Tibial artery (tissue), 4 donors: ENCODE data around the gene USP34.

Experiments used
- DNase-seq, 2 donors: peaks; one replicate each; pipeline ENCODE4 v3.0.0-alpha.2; 2019
- H3K27ac ChIP-seq, 2 donors: fragments of 200-600 bp; sonication (generic) in 1 of 2; 1 replicate in 1 of 2; 2 replicates in 1 of 2; pipeline ENCODE4 v1.5.1; 2018 to 2019; ENCODE audit warnings: mild to moderate bottlenecking in 1 of 2
- H3K27me3 ChIP-seq, 2 donors: fragments of 200-600 bp; sonication (generic) in 1 of 2; one replicate each; pipeline versions ENCODE4 v1.5.1 to v1.6.0; 2016 to 2019
- H3K36me3 ChIP-seq, 3 donors: fragments of 200-600 bp; sonication (generic) in 2 of 3; one replicate each; pipeline ENCODE4 v1.5.1; 2016 to 2019; ENCODE audit warnings: mild to moderate bottlenecking in 2 of 3
- H3K4me1 ChIP-seq, 4 donors: fragments of 200-600 bp; sonication (generic) in 2 of 4; 1 replicate in 3 of 4; 2 replicates in 1 of 4; pipeline ENCODE4 v1.5.1; 2016 to 2019
- H3K4me3 ChIP-seq, 2 donors: fragments of 200-600 bp; sonication (generic) in 1 of 2; 1 replicate in 1 of 2; 2 replicates in 1 of 2; pipeline ENCODE4 v1.5.1; 2018 to 2019; ENCODE audit warnings: mild to moderate bottlenecking in 2 of 2
- H3K9me3 ChIP-seq, 3 donors: fragments of 200-600 bp; sonication (generic) in 1 of 3; one replicate each; pipeline ENCODE4 v1.5.1; 2016 to 2019
- intact Hi-C: fragments of 100-400 bp; cut with DNase I; formaldehyde crosslinking; loops from one replicate; pipeline ENCODE4 v1.15.0; 2023; ENCODE audit warnings: low total_unique reads
- TF ChIP-seq, protein P1 (sequence below), 2 experiments: fragments of 200-600 bp in 1 of 2; fragments of 450-650 bp in 1 of 2; IDR thresholded peaks; one replicate each; pipeline ENCODE4 v1.5.1; 2017 to 2019; ENCODE audit warnings: antibody characterized with exemption in 2 of 2, mild to moderate bottlenecking in 1 of 2, moderate library complexity in 1 of 2

The USP34 gene

DNA sequence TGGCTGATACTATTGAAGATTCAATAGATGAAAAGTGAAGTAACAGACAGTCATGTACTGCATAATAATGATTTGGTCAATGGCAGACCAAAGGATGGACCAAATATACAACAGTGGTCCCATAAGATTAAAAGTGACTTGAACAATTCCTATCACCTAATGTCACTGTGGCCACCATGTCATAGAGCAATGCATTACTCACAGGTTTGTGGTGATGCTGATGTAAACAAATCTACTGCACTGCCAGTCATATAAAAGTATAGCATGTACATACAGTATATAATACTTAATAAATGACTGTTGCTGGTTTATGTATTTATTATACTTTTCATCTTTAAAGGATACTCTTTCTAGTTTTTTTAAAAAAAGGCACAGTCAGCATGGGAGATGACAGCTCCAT lies 99.9 kb downstream of the USP34 start:
- H3K9me3 ChIP-seq: no peaks in the 10 kb centered on the region
- DNase-seq: no peak
- peaks cover 29 to 51% (median 31%) of the 10 kb centered on the region in 3 donors for H3K36me3 ChIP-seq
- intact Hi-C loops: no loop called here
- TF ChIP-seq, protein P1, sequence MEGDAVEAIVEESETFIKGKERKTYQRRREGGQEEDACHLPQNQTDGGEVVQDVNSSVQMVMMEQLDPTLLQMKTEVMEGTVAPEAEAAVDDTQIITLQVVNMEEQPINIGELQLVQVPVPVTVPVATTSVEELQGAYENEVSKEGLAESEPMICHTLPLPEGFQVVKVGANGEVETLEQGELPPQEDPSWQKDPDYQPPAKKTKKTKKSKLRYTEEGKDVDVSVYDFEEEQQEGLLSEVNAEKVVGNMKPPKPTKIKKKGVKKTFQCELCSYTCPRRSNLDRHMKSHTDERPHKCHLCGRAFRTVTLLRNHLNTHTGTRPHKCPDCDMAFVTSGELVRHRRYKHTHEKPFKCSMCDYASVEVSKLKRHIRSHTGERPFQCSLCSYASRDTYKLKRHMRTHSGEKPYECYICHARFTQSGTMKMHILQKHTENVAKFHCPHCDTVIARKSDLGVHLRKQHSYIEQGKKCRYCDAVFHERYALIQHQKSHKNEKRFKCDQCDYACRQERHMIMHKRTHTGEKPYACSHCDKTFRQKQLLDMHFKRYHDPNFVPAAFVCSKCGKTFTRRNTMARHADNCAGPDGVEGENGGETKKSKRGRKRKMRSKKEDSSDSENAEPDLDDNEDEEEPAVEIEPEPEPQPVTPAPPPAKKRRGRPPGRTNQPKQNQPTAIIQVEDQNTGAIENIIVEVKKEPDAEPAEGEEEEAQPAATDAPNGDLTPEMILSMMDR (IDR thresholded peaks at IDR 0.05): no peak
- H3K4me3 ChIP-seq: no peak overlapping the region
- H3K4me1 ChIP-seq: no peaks in the 10 kb centered on the region
- no peak overlapping the region for H3K27ac ChIP-seq
- H3K27me3 ChIP-seq: no peaks in the 10 kb centered on the region

DNA sequence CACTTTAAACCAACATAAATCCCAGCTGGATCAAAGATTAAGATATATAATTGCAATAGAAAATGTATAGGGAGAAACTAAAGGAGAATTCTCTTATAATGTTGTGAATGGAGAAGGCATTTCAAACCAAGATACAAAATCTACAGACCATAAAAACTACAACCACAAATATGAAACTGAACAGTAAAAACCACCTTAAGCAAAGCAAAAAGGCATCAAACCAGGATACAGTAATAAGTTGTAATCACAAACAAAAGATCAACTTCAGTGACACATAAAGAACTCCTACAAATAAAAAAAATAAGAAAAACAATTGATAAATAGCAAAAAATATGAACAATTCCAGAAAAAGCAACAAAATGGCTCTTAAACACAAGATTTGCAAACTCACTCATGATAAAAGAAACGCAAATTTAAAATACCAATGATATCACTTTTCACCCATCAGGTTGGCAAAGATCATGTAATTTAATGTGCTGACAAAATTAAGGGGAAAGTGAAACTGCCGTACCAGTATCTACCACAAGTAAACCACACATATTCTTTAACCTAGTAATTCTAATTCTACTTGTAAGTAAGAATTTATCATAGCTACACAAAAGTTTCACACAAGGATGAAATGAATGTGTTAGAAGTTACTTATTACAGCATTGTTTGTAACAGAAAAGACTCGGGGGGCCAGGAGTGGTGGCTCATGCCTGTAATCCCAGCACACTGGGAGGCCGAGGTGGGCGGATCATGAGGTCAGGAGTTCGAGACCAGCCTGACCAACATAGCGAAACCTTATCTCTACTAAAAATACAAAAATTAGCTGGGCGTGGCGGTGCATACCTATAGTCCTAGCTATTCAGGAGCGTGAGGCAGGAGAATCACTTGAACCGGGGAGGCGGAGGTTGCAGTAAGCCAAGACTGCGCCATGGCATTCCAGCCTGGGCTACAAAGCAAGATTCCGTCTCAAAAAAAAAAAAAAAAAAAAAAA lies 101.9 kb downstream of the USP34 start:
- DNase-seq: no peak
- intact Hi-C loops: no loop called here
- peaks cover 16 to 35% (median 29%) of the 10 kb centered on the region in 3 donors for H3K36me3 ChIP-seq
- H3K27ac ChIP-seq: no peak overlapping the region
- no peaks in the 10 kb centered on the region for H3K27me3 ChIP-seq
- no peaks in the 10 kb centered on the region for H3K9me3 ChIP-seq
- no peaks in the 10 kb centered on the region for H3K4me1 ChIP-seq
- H3K4me3 ChIP-seq: no peak overlapping the region
- TF ChIP-seq, protein P1 (IDR thresholded peaks at IDR 0.05): no peak

DNA sequence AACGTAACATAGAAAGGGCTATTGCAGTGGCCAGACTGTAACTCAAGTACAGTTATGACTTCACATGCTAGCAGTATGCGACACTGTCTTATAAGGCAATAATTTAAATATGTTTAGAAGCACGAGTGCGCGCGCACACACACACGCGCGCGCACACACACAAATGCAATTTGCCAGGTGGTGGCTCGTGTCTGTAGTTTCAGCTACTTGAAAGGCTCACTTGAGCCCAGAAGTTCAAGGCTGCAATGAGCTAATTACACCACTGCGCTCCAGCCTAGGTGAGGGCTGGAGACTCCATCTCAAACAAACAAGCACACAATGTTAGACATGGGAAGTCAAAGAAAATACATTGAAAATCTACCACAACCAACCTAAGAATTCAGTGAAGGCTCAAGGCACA lies 103.7 kb downstream of the USP34 start:
- no peak for DNase-seq
- H3K4me1 ChIP-seq: no peaks in the 10 kb centered on the region
- TF ChIP-seq, protein P1 (IDR thresholded peaks at IDR 0.05): no peak
- H3K36me3 ChIP-seq: peaks cover 21 to 27% (median 25%) of the 10 kb centered on the region in 3 donors
- no peak overlapping the region for H3K4me3 ChIP-seq
- no peaks in the 10 kb centered on the region for H3K27me3 ChIP-seq
- intact Hi-C loops: no loop called here
- no peaks in the 10 kb centered on the region for H3K9me3 ChIP-seq
- no peak overlapping the region for H3K27ac ChIP-seq

DNA sequence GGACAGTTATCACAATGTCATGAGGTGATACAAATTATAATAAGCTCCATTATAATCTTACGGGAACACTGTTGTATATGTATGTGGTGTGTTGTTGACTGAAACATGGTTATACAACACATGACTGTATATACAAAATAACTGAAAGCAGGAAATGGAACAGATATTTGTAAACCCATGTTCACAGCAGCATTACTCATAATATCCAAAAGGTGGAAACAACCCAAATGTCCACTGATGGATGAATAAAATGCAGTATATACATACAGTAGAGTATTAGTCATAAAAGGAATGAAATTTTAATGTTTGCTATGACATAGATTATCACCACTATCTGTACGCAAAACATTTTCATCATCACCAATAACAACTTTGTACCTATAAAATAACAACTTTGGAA lies 107.3 kb downstream of the USP34 start:
- Histone ChIP-seq H3K9me3 (no peaks in the 10 kb centered on the region), H3K4me1 (peaks cover 0 to 13% (median 0%) of the 10 kb centered on the region in 4 donors), H3K27ac (no peak overlapping the region), H3K4me3 (no peak overlapping the region), H3K27me3 (no peaks in the 10 kb centered on the region), H3K36me3 (peaks cover 5 to 21% (median 10%) of the 10 kb centered on the region in 3 donors)
- DNase-seq: no peak
- intact Hi-C loops: no loop called here
- TF ChIP-seq, protein P1 (IDR thresholded peaks at IDR 0.05): no peak

DNA sequence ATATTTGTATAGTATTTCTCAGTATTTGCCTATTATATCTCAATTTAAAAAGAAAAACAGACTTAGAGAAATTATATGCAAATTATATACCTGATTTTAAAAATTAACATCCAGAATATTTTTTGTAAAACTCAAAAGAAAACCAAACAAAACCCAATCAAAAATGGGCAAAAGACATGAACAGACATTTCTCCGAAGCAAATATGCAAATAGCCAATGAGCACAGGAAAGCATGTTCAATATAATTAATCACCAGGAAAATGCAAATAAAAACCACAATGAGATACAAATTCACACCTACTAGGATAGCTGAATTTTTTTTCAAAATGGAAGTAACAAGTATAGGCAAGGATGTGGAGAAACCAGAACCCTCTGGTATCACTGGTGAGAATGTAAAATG lies 108.0 kb downstream of the USP34 start:
- TF ChIP-seq, protein P1 (IDR thresholded peaks at IDR 0.05): no peak

More for the DNA sequence above, 108.0 kb downstream of the USP34 start:
- peaks cover 5 to 17% (median 10%) of the 10 kb centered on the region in 3 donors for H3K36me3 ChIP-seq
- no peaks in the 10 kb centered on the region for H3K9me3 ChIP-seq
- H3K27ac ChIP-seq: no peak overlapping the region
- H3K27me3 ChIP-seq: no peaks in the 10 kb centered on the region
- H3K4me3 ChIP-seq: no peak overlapping the region
- H3K4me1 ChIP-seq: peaks cover 0 to 17% (median under 1%) of the 10 kb centered on the region in 4 donors
- intact Hi-C loops: no loop called here
- DNase-seq: no peak
